A549 (cell line): Measurements from ENCODE around the gene TBX2. TPM values are rescaled to one million over a fixed set of nuclear protein-coding genes. Genes with fewer than 3 reads are reported as not detected.

Source experiments
- ATAC-seq, 2 experiments: fragments of 200-7000 bp in 1 of 2; fragments of >200 bp in 1 of 2; cut with Nextera tagmentation in 1 of 2; cut with Tn5 transposase in 1 of 2; 3 replicates each; pipeline versions ENCODE4 v1.8.0 to v1.9.1; 2018 to 2020; ENCODE audit warnings: mild to moderate bottlenecking in 1 of 2, moderate library complexity in 1 of 2
- CTCF ChIA-PET: fragments of 300-600 bp; sonication (Branson Sonifier 250); formaldehyde crosslinking; extraction: SDS; loops from one replicate; lab custom pipeline; 2021; ENCODE audit warnings: antibody characterized with exemption, inconsistent platforms; lab: Yijun Ruan, JAX
- POLR2A ChIA-PET: fragments of 350-600 bp; formaldehyde crosslinking; extraction: SDS; loops from one replicate; lab custom pipeline; 2021; ENCODE audit warnings: antibody characterized with exemption, inconsistent platforms; lab: Yijun Ruan, JAX
- DNase-seq, 2 experiments: peaks; one replicate each; pipeline versions ENCODE4 v3.0.0 to v3.0.0-alpha.2; 2011 to 2016; ENCODE audit warnings: low read depth in 1 of 2, low spot score in 1 of 2
- FAIRE-seq: peaks from 2 replicates; lab custom pipeline; 2011; peaks lifted over from hg19 to GRCh38; lab: Jason Lieb, UNC
- H3K27ac ChIP-seq, 2 experiments: fragments of >200 bp; sonication (Bioruptor Twin); formaldehyde crosslinking; 3 replicates each; pipeline ENCODE4 v1.5.1; 2016 to 2017
- H3K4me1 ChIP-seq: fragments of >200 bp; sonication (Bioruptor Twin); formaldehyde crosslinking; 3 replicates; pipeline ENCODE4 v1.6.1; 2016
- H3K4me2 ChIP-seq: fragments of >200 bp; sonication (Bioruptor Twin); formaldehyde crosslinking; 3 replicates; pipeline ENCODE4 v1.6.1; 2016
- H3K4me3 ChIP-seq: fragments of >200 bp; sonication (Bioruptor Twin); formaldehyde crosslinking; 3 replicates; pipeline ENCODE4 v1.5.1; 2016
- H3K9me3 ChIP-seq: fragments of >200 bp; sonication (Bioruptor Twin); formaldehyde crosslinking; 3 replicates; pipeline ENCODE4 v1.6.1; 2016
- BHLHE40 ChIP-seq: IDR thresholded peaks from 2 replicates; pipeline ENCODE4 v1.6.1; 2012; ENCODE audit warnings: low read depth, low read length, inconsistent platforms
- EHF ChIP-seq: fragments of 250-450 bp; sonication (Bioruptor Pico); IDR thresholded peaks from 2 replicates; pipeline ENCODE4 v1.5.0; 2020; ENCODE audit warnings: mild to moderate bottlenecking
- EP300 ChIP-seq, 2 experiments: fragments of >200 bp; sonication (Bioruptor Twin); formaldehyde crosslinking; IDR thresholded peaks; 2 replicates in 1 of 2; 3 replicates in 1 of 2; pipeline ENCODE4 v1.6.1; 2016 to 2017
- ESRRA ChIP-seq: fragments of 150-350 bp; IDR thresholded peaks from 2 replicates; pipeline ENCODE4 v1.6.1; 2014; ENCODE audit warnings: mild to moderate bottlenecking, low read length, borderline replicate concordance
- FOSB ChIP-seq: fragments of 250-450 bp; sonication (Bioruptor Pico); IDR thresholded peaks from 2 replicates; pipeline ENCODE4 v1.5.0; 2020; ENCODE audit warnings: mild to moderate bottlenecking, moderate library complexity
- FOSL2 ChIP-seq, 2 experiments: fragments of 450-650 bp in 1 of 2; fragments of >200 bp in 1 of 2; sonication (Bioruptor Twin) in 1 of 2; formaldehyde crosslinking; IDR thresholded peaks; 2 replicates each; pipeline versions ENCODE4 v1.5.0 to v1.6.1; 2016 to 2020; ENCODE audit warnings: mild to moderate bottlenecking in 1 of 2, moderate library complexity in 1 of 2
- HEYL ChIP-seq: fragments of 250-450 bp; sonication (Bioruptor Pico); IDR thresholded peaks from 2 replicates; pipeline ENCODE4 v1.8.0; 2021; ENCODE audit warnings: mild to moderate bottlenecking, moderate library complexity
- HOXB13 ChIP-seq: fragments of 250-450 bp; sonication (Bioruptor Pico); IDR thresholded peaks from 2 replicates; pipeline ENCODE4 v1.5.0; 2020; ENCODE audit warnings: low read depth, mild to moderate bottlenecking, moderate library complexity
- HOXB5 ChIP-seq: fragments of 250-450 bp; sonication (Bioruptor Pico); IDR thresholded peaks from 2 replicates; pipeline ENCODE4 v1.5.0; 2020; ENCODE audit warnings: mild to moderate bottlenecking, moderate library complexity
- JUN ChIP-seq, 2 experiments: fragments of >200 bp; sonication (Bioruptor Twin); formaldehyde crosslinking; IDR thresholded peaks; 2 replicates in 1 of 2; 3 replicates in 1 of 2; pipeline ENCODE4 v1.6.1; 2016 to 2017
- MAZ ChIP-seq: fragments of 150-350 bp; IDR thresholded peaks from 2 replicates; pipeline ENCODE4 v1.6.1; 2014; ENCODE audit warnings: antibody characterized with exemption, low read depth, low read length, borderline replicate concordance
- MYC ChIP-seq: IDR thresholded peaks from 2 replicates; pipeline ENCODE4 v1.6.1; 2012; ENCODE audit warnings: mild to moderate bottlenecking, inconsistent platforms, low read length, improper control_type of control experiment, borderline replicate concordance
- NPAS2 ChIP-seq: fragments of 250-450 bp; sonication (Bioruptor Pico); IDR thresholded peaks from 2 replicates; pipeline ENCODE4 v1.8.0; 2022; ENCODE audit warnings: mild to moderate bottlenecking, moderate library complexity, borderline replicate concordance
- NR3C1 ChIP-seq: fragments of >200 bp; sonication (Bioruptor Twin); formaldehyde crosslinking; IDR thresholded peaks from 3 replicates; pipeline ENCODE4 v1.6.1; 2017
- POLR2A ChIP-seq: IDR thresholded peaks from 2 replicates; pipeline ENCODE4 v1.6.1; 2012; ENCODE audit warnings: mild to moderate bottlenecking, low read length
- RNF2 ChIP-seq: fragments of 200-600 bp; sonication (generic); IDR thresholded peaks from 2 replicates; pipeline ENCODE4 v1.6.1; 2016; ENCODE audit warnings: low read depth, mild to moderate bottlenecking, antibody characterized with exemption, moderate library complexity, borderline replicate concordance
- ZNF302 ChIP-seq: fragments of 250-450 bp; sonication (Bioruptor Pico); IDR thresholded peaks from 2 replicates; pipeline ENCODE4 v1.9.0; 2021; ENCODE audit warnings: inconsistent platforms, mild to moderate bottlenecking, moderate library complexity
- WGBS: methylation state at CpG from one replicate; pipeline ENCODE4 v1.1.6; 2017; ENCODE audit errors: missing lambda C conversion rate; 5-methylcytosine and 5-hydroxymethylcytosine counted together
- polyA plus RNA-seq, 4 experiments: library from polyadenylated mRNA; depleted of rRNA in 3 of 4; stranded (reverse); fragments of >200 nt; fragmentation: RNase III in 1 of 4; extraction: RNeasy Plus Mini Kit Qiagen cat#74134 plus additional on column Dnase treatment in 1 of 4; gene quantifications; 2 replicates in 3 of 4; 3 replicates in 1 of 4; pipeline ENCODE4 v1.2.3, GENCODE V29; 2011 to 2017
- TF ChIP-seq, protein P1 (sequence below): IDR thresholded peaks from 2 replicates; pipeline ENCODE4 v1.6.1; 2012; ENCODE audit warnings: low read depth, borderline replicate concordance
- TF ChIP-seq, protein P2 (sequence below): fragments of 250-450 bp; sonication (Bioruptor Pico); IDR thresholded peaks from 2 replicates; pipeline ENCODE4 v1.5.0; 2020; ENCODE audit warnings: low read depth, mild to moderate bottlenecking, moderate library complexity
- TF ChIP-seq, protein P3 (sequence below): fragments of 450-650 bp; IDR thresholded peaks from 2 replicates; pipeline ENCODE4 v1.6.1; 2014; ENCODE audit warnings: antibody characterized with exemption
- TF ChIP-seq, protein P4 (sequence below): IDR thresholded peaks from 2 replicates; pipeline ENCODE4 v1.6.1; 2012

Gene TBX2
- polyA plus RNA-seq, 2 of the 4 experiments (the other 2 are of a cell fraction), result 0.71 to 2.3 TPM

DNA sequence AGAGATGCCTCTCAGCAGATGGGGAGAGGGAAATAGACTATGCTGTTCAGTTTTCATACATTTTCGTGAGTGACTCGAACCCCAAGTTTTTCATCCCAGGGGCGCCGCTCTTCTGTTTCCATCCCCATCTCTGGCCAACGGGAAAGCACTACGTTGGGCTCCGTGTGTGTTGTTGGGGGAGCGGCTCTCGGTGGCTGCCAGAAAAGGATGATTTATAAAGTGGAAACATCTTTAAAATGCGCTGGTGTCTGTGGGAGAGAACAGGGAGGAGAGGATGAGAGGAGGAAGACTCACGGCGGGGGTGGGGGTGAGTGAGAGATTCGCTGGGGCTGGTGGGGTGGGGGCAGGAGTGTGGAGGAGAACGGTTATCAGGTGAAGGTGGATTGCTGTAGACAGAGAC, 58.4 kb downstream of the TBX2 start:
- Histone ChIP-seq H3K4me3 (no peak overlapping the region), H3K9me3 (0 out of 3 replicates have a peak, but pooled peaks cover 6% of the 10 kb centered on the region), H3K4me2 (no peak overlapping the region), H3K4me1 (no peaks in the 10 kb centered on the region), H3K27ac (no peak overlapping the region)
- TF ChIP-seq HOXB5 (CRISPR knock-in tag) (no peak), EHF (CRISPR knock-in tag) (no peak), ESRRA (no peak)
- TF ChIP-seq, protein P1, sequence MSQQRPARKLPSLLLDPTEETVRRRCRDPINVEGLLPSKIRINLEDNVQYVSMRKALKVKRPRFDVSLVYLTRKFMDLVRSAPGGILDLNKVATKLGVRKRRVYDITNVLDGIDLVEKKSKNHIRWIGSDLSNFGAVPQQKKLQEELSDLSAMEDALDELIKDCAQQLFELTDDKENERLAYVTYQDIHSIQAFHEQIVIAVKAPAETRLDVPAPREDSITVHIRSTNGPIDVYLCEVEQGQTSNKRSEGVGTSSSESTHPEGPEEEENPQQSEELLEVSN, result no peak
- DNase-seq (no peak), FAIRE-seq (no peak), ATAC-seq (no peak)
- 70% methylated on average over 12 of the region's 14 CpGs for WGBS
- POLR2A ChIA-PET, result no interaction called here
- CTCF ChIA-PET, result interaction anchor here (1.0 to 1.4 kb wide), 2 partner anchors 48 to 117 kb away, joined by 3 read pairs; no protein-coding TSS in a partner anchor

DNA sequence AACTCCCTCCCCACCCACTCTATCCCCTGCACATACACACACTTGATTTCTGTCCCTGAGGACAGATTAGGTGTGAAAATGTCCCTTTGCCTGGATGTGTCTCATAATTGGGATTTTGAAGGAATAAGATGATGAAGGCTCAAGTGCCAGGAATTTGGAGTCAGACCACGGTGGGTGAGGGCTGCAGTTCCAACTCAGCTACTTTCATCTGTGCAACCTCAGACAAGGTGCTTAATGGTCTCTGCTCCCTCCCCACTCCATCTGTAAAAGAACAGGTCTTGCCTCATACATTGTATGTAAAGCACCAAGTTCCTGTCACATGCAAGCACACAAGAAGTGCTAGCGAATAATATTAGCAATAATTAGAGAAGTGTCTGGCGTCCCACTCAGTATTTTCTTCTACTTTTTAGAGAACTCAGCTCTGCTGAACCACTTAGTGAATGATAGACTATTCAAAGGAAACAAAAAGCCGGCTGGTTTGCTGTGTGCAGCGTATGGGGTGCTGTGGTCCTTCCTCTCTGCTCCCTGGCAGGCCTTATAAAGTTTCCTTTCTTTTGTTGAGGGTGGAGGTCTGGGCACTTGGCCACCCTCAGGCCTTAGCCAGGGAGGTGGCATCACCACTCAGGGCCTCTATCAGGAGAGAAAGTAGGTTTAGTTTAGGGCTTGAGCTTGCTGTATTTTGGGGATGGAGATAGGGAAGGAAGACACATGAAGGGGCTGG, 58.9 kb downstream of the TBX2 start:
- ATAC-seq, result no peak
- H3K27ac ChIP-seq, result no peak overlapping the region
- 0 out of 3 replicates have a peak, but pooled peaks cover 6% of the 10 kb centered on the region for H3K9me3 ChIP-seq
- TF ChIP-seq, protein P2, sequence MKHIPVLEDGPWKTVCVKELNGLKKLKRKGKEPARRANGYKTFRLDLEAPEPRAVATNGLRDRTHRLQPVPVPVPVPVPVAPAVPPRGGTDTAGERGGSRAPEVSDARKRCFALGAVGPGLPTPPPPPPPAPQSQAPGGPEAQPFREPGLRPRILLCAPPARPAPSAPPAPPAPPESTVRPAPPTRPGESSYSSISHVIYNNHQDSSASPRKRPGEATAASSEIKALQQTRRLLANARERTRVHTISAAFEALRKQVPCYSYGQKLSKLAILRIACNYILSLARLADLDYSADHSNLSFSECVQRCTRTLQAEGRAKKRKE (CRISPR knock-in tag), result no peak
- TF ChIP-seq BHLHE40 (no peak), RNF2 (no peak), HEYL (CRISPR knock-in tag) (no peak), MAZ (no peak), NPAS2 (no peak), HOXB13 (CRISPR knock-in tag) (no peak), EP300 (IDR thresholded peaks at IDR 0.05) (no peak), FOSL2 (IDR thresholded peaks at IDR 0.05) (no peak), FOSL2 (CRISPR knock-in tag; IDR thresholded peaks at IDR 0.05) (no peak), MYC (no peak), POLR2A (no peak), NR3C1 (no peak), JUN (IDR thresholded peaks at IDR 0.05) (no peak), ZNF302 (no peak), FOSB (CRISPR knock-in tag) (no peak)
- TF ChIP-seq, protein P1, result no peak
- TF ChIP-seq, protein P3, sequence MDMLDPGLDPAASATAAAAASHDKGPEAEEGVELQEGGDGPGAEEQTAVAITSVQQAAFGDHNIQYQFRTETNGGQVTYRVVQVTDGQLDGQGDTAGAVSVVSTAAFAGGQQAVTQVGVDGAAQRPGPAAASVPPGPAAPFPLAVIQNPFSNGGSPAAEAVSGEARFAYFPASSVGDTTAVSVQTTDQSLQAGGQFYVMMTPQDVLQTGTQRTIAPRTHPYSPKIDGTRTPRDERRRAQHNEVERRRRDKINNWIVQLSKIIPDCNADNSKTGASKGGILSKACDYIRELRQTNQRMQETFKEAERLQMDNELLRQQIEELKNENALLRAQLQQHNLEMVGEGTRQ, result no peak
- TF ChIP-seq, protein P4, sequence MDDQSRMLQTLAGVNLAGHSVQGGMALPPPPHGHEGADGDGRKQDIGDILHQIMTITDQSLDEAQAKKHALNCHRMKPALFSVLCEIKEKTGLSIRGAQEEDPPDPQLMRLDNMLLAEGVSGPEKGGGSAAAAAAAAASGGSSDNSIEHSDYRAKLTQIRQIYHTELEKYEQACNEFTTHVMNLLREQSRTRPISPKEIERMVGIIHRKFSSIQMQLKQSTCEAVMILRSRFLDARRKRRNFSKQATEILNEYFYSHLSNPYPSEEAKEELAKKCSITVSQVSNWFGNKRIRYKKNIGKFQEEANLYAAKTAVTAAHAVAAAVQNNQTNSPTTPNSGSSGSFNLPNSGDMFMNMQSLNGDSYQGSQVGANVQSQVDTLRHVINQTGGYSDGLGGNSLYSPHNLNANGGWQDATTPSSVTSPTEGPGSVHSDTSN, result no peak
- no peaks in the 10 kb centered on the region for H3K4me1 ChIP-seq
- H3K4me3 ChIP-seq, result no peak overlapping the region
- POLR2A ChIA-PET, result no interaction called here
- no peak for DNase-seq
- CTCF ChIA-PET, result interaction anchor here (1.4 kb wide), 1 partner anchor 49 kb away, joined by 3 read pairs; no protein-coding TSS in a partner anchor
- 70% methylated on average over 5 of the region's 5 CpGs for WGBS
- no peak overlapping the region for H3K4me2 ChIP-seq
- FAIRE-seq, result no peak

Other genes starting within 250 kb of the TBX2 start
- gene TBX4, start 52.6 kb downstream of the TBX2 start, polyA plus RNA-seq (2011; rRNA removed), result 0.18 and 0.33 TPM in 2 replicates
- gene TBX4, start 52.6 kb downstream of the TBX2 start, polyA plus RNA-seq (2017; fragmentation: RNase III; extraction: RNeasy Plus Mini Kit Qiagen cat#74134 plus additional on column Dnase treatment), result 0.14 to 0.25 TPM (median 0.17 TPM) in 3 replicates
- 0.34 and 0.86 TPM in 2 replicates for gene NACA2, start 191.4 kb downstream of the TBX2 start, polyA plus RNA-seq (2011; rRNA removed)
- 0.39 to 0.70 TPM (median 0.40 TPM) in 3 replicates for gene NACA2, start 191.4 kb downstream of the TBX2 start, polyA plus RNA-seq (2017; fragmentation: RNase III; extraction: RNeasy Plus Mini Kit Qiagen cat#74134 plus additional on column Dnase treatment)